Karpas-422 (cell line): ENCODE results near the gene MEIOB. TPM values are rescaled to one million over a fixed set of nuclear protein-coding genes. Genes with fewer than 3 reads are reported as not detected.

Experiments used
- DNase-seq: peaks from one replicate; pipeline ENCODE4 v3.0.0-alpha.2; 2015
- H2AFZ ChIP-seq: fragments of 200-600 bp; sonication (generic); 2 replicates; pipeline ENCODE4 v1.6.1; 2014; ENCODE audit warnings: antibody characterized with exemption, low read length, mixed read lengths
- H3K27ac ChIP-seq: fragments of 200-600 bp; sonication (generic); 2 replicates; pipeline ENCODE4 v1.5.1; 2014; ENCODE audit warnings: mild to moderate bottlenecking, low read length, moderate library complexity
- H3K27me3 ChIP-seq: fragments of 200-600 bp; sonication (generic); 2 replicates; pipeline ENCODE4 v1.6.1; 2014; ENCODE audit warnings: low read length, mixed read lengths
- H3K36me3 ChIP-seq: fragments of 200-600 bp; sonication (generic); 2 replicates; pipeline ENCODE4 v1.6.1; 2014; ENCODE audit warnings: low read length, mixed read lengths; ENCODE audit not compliant: insufficient read depth
- H3K4me1 ChIP-seq: fragments of 200-600 bp; sonication (generic); 2 replicates; pipeline ENCODE4 v1.6.1; 2014; ENCODE audit warnings: mild to moderate bottlenecking, low read length, mixed read lengths
- H3K4me2 ChIP-seq: fragments of 200-600 bp; sonication (generic); 2 replicates; pipeline ENCODE4 v1.6.1; 2014; ENCODE audit warnings: low read length, low read depth, mild to moderate bottlenecking; ENCODE audit not compliant: poor library complexity, severe bottlenecking
- H3K4me3 ChIP-seq: fragments of 200-600 bp; sonication (generic); 2 replicates; pipeline ENCODE4 v1.5.1; 2014; ENCODE audit warnings: mild to moderate bottlenecking, antibody characterized with exemption, low read length, mixed read lengths
- H3K79me2 ChIP-seq: fragments of 200-600 bp; sonication (generic); 2 replicates; pipeline ENCODE4 v1.6.1; 2014; ENCODE audit warnings: mild to moderate bottlenecking, low read length, mixed read lengths
- H3K9ac ChIP-seq: fragments of 200-600 bp; sonication (generic); 2 replicates; pipeline ENCODE4 v1.6.0; 2014; ENCODE audit warnings: low read length
- H3K9me2 ChIP-seq: fragments of 200-600 bp; sonication (generic), shearing (Covaris generic); replicated peaks from 2 replicates; pipeline ENCODE4 v1.6.0; 2014; ENCODE audit warnings: mild to moderate bottlenecking, low read length, moderate library complexity; ENCODE audit not compliant: insufficient read depth
- H3K9me3 ChIP-seq: fragments of 300-700, 200-600 bp; sonication (generic); 2 replicates; pipeline ENCODE4 v1.6.1; 2014; ENCODE audit warnings: low read length, mixed read lengths
- H4K20me1 ChIP-seq: fragments of 200-600 bp; sonication (generic); 2 replicates; pipeline ENCODE4 v1.6.1; 2014; ENCODE audit warnings: mild to moderate bottlenecking, antibody characterized with exemption, low read length, low read depth; ENCODE audit not compliant: insufficient read depth
- total RNA-seq: library from RNA; depleted of rRNA; stranded (reverse); fragments of >200 nt; shearing (Covaris generic); gene quantifications from 2 replicates; pipeline ENCODE4 v1.2.3, GENCODE V29; 2014; ENCODE audit warnings: low replicate concordance

The MEIOB gene
- total RNA-seq, 1 experiment from 2014 or later, result not detected

DNA sequence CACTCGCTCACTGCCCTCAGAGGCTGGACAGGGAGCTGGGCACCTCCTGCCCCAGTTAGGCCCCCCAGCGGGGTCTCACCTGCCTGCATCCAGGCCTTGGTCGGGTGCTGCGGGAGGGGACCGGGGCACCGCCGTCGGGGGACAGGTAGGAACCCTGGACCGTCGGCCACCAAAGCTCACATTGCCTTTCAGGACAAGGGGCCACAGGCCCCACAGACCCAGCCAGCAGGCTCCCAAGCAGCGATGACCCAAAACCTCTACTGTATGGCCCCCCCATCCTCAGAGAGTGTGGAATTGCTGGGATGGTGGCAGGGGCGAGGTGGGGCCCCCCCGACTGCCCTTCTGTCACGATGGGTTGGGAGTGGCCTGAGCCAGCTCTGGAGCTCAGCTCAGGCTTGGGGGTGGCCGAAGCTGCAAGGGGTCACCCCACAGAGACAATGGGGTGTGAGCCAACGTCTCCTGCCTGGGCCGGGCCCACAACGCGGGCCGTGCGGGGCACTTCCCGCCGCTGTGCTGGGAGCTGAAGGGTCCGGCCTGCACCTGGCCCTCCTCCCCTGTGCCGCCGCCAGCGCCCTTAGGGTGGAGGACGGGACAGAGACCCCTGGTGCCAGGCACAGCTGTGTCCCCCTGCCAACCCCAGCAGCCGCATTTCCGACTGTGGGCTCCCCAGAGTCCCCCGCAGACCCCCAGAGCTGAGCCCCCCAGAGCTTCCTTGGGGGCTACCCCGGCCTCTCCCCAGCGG lies 79.0 kb downstream of the MEIOB start:
- Histone ChIP-seq H3K9me3 (no peaks in the 10 kb centered on the region), H3K4me3 (no peak overlapping the region), H3K27ac (no peak overlapping the region), H4K20me1 (no peaks in the 10 kb centered on the region), H3K36me3 (no peaks in the 10 kb centered on the region), H3K9ac (no peak overlapping the region), H3K4me1 (no peaks in the 10 kb centered on the region), H3K79me2 (no peaks in the 10 kb centered on the region), H3K27me3 (no peaks in the 10 kb centered on the region), H2AFZ (no peak overlapping the region), H3K4me2 (no peak overlapping the region), H3K9me2 (no peaks in the 10 kb centered on the region)
- DNase-seq, result no peak

DNA sequence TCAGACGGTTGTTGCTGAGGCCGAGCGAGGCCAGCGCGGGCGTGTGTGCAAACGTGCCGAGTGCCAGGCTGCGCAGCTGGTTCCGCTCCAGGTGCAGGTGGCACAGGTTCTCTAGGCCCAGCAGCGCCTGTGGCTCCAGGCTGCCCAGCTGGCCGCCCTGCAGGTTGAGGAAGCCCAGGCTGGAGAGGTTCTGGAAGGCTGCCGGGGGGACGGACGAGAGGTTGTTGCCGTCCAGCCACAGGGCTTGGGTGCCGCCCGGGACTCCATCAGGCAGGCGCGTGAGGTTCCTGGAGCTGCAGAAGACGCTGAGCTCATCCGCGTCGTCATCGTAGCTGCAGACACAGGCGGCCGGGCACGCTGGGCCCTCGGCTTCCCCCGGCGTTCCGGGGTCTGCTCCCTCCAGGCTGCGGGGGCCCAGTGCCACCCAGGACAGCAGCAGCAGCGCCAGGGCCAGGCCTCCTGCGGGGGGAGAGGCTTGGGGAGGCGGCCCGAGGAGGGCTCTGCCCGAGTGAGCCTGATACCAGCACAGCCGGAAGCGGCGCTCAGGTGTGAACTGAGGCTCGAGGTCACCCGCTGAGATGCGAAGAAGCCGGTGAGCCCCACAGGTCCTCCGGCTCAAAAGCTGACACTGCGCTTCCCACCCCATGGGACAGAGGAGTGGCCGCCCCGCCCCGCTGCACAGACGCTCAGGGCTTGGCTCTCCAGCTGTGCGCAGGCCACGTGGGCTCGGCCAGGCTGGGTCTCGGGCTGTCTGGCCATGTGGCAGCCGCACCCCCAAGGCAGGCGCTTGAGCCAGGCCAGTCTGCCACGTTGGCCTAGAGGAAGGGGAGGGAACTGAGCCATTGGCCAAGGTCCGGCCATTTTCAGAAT lies 79.8 kb downstream of the MEIOB start:
- Histone ChIP-seq H3K9me2 (no peaks in the 10 kb centered on the region), H3K36me3 (no peaks in the 10 kb centered on the region), H3K4me3 (no peak overlapping the region), H3K4me1 (no peaks in the 10 kb centered on the region), H3K4me2 (no peak overlapping the region), H3K9ac (no peak overlapping the region), H2AFZ (no peak overlapping the region), H3K9me3 (no peaks in the 10 kb centered on the region), H3K27me3 (no peaks in the 10 kb centered on the region), H4K20me1 (no peaks in the 10 kb centered on the region), H3K27ac (no peak overlapping the region), H3K79me2 (no peaks in the 10 kb centered on the region)
- DNase-seq, result no peak

DNA sequence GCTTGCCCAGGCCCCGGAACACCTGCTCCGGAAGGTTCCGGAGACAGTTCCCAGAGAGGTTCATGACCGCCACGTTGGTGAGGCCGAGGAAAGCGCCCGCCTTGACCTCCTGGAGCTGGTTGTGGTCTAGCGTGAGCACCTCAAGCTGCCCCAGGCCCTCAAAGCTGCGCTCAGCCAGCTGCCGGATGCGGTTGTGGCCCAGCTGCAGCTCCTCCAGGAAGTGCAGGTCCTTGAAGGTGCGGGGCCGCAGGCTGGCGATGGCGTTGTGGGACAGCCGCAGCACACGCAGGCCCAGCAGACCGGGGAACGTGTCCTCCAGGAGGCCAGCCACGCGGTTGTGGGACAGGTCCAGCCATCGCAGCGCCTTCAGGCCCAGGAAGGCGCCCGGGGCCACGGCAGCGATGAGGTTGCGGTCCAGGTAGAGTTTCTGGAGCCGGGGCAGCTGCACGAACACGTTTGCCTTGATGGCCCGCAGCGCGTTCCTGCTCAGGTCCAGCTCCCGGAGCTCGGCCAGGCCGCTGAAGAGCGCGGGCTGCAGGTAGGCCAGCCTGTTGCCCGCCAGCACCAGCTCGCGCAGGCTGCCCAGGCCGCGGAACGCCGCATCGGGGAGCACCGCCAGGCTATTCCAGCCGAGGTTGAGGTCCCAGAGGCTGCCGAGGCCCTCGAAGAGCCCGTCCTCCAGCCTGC lies 80.6 kb downstream of the MEIOB start:
- H3K9me3 ChIP-seq, result no peaks in the 10 kb centered on the region
- H2AFZ ChIP-seq, result no peak overlapping the region
- H4K20me1 ChIP-seq, result no peaks in the 10 kb centered on the region
- H3K4me2 ChIP-seq, result no peak overlapping the region
- DNase-seq, result no peak
- H3K9ac ChIP-seq, result no peak overlapping the region
- H3K27me3 ChIP-seq, result no peaks in the 10 kb centered on the region
- H3K27ac ChIP-seq, result no peak overlapping the region
- no peaks in the 10 kb centered on the region for H3K9me2 ChIP-seq
- H3K36me3 ChIP-seq, result no peaks in the 10 kb centered on the region
- H3K4me1 ChIP-seq, result no peaks in the 10 kb centered on the region
- H3K4me3 ChIP-seq, result no peak overlapping the region
- H3K79me2 ChIP-seq, result no peaks in the 10 kb centered on the region; the same call in 1 of the 2 replicates

DNA sequence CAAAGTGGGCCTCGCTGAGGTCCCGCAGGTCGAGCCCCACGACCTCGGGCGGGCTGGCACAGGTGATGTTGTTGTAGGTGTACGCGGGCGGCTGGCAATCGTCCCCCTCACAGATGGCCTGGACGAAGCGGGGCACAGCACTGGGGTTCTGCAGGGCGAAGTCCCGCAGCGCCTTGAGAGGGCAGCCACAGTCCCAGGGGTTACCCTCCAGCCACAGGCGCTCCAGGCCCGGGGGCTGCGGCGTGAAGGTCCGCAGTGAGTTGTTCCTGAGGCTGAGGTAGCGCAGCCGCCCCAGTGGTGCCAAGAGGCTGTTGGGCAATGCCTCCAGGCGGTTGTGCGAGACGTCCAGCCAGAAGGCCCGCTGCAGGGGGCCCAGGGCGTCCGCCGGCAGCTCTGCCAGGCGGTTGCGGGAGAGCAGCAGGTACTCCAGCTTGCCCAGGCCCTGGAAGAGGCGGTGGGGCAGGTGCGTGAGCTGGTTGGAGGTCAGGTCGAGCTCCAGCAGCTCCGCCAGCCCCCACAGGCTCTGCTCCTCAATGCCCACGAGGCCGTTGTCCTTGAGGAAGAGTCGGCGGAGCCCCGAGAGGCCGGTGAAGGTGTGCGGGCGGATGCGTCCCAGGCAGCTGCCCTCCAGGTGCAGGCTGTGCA lies 81.2 kb downstream of the MEIOB start:
- H3K27ac ChIP-seq, result no peak overlapping the region
- no peak overlapping the region for H3K4me2 ChIP-seq
- no peaks in the 10 kb centered on the region for H3K36me3 ChIP-seq
- H3K9me3 ChIP-seq, result no peaks in the 10 kb centered on the region
- H3K4me1 ChIP-seq, result no peaks in the 10 kb centered on the region
- no peaks in the 10 kb centered on the region for H3K9me2 ChIP-seq
- H4K20me1 ChIP-seq, result peaks cover under 1% of the 10 kb centered on the region; the same call in 1 of the 2 replicates
- no peak overlapping the region for H2AFZ ChIP-seq
- no peaks in the 10 kb centered on the region for H3K27me3 ChIP-seq
- H3K4me3 ChIP-seq, result no peak overlapping the region
- peaks cover 5% of the 10 kb centered on the region for H3K79me2 ChIP-seq
- no peak for DNase-seq
- no peak overlapping the region for H3K9ac ChIP-seq

DNA sequence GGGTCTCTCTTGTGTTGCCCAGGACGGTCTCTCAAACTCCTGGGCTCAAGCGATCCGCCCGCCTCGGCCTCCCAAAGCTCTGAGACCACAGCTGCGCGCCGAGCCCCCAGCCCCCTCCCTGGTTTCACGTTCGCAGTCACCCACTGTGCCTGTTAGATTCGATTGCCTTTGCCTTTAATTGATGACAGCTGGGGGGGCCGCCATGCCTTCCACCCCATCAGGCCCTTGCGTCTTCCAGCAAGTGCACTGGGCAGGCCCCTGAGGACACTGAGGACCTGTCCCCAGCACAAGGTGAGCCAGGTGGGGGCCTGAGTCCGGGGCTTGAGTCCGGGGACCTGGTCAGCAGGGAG lies 81.7 kb downstream of the MEIOB start:
- H3K9me3 ChIP-seq, result no peaks in the 10 kb centered on the region
- H3K9me2 ChIP-seq, result no peaks in the 10 kb centered on the region
- H3K27ac ChIP-seq, result no peak overlapping the region
- H4K20me1 ChIP-seq, result peaks cover 6% of the 10 kb centered on the region
- H2AFZ ChIP-seq, result no peak overlapping the region
- no peaks in the 10 kb centered on the region for H3K4me1 ChIP-seq
- no peaks in the 10 kb centered on the region for H3K36me3 ChIP-seq
- no peak overlapping the region for H3K4me2 ChIP-seq
- no peak for DNase-seq
- H3K79me2 ChIP-seq, result peaks cover 10% of the 10 kb centered on the region
- no peaks in the 10 kb centered on the region for H3K27me3 ChIP-seq
- H3K4me3 ChIP-seq, result no peak overlapping the region
- no peak overlapping the region for H3K9ac ChIP-seq

DNA sequence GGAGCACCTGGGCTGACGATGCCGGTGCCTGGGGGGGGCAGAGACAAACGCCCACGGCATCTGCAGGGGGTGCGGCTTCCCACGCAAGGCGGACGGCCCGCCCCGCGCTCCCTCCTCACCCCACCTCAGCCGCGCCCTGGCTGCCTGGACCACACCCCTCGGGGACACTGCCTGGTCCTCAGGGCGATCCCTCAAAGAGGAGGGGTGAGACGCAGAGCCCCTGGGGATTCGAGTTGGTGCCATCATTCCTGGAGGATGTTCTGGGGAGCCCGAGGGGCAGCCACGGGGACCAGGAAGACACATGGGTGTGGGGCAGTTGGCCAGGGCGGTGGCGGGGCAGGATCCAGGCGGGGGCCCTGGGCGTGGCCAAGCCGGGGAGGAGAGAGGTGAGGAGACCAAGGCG lies 82.3 kb downstream of the MEIOB start:
- Histone ChIP-seq H3K36me3 (no peaks in the 10 kb centered on the region), H3K9ac (no peak overlapping the region), H3K4me2 (no peak overlapping the region)

DNA sequence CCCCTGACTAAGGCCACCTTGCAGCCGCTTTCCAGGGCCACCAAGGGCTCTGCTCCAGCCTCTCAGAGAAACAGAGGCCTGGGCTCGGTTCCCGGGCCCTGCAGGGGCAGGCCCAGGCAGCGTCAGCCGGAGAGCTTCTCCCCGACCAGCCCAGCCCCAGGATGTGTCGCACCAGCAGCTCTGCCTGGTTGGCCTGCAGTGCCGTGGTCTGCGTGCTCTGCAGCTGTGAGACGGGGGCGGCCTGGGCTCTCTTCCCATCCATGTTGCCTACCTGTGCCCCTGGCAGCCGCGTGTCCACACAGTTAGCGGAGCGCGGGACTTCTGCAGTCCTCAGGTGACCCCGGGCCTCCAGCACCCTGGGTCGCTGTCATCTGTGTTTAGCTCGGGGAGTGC lies 83.3 kb downstream of the MEIOB start:
- H3K36me3 ChIP-seq, result no peaks in the 10 kb centered on the region
- no peak overlapping the region for H3K9ac ChIP-seq
- H3K4me2 ChIP-seq, result no peak overlapping the region
- H3K27ac ChIP-seq, result no peak overlapping the region
- no peaks in the 10 kb centered on the region for H3K9me3 ChIP-seq
- DNase-seq, result no peak
- no peaks in the 10 kb centered on the region for H3K9me2 ChIP-seq
- peaks cover 7% of the 10 kb centered on the region for H3K4me1 ChIP-seq
- H4K20me1 ChIP-seq, result peaks cover 15% of the 10 kb centered on the region
- peaks cover 25% of the 10 kb centered on the region for H3K79me2 ChIP-seq
- H2AFZ ChIP-seq, result no peak overlapping the region
- no peaks in the 10 kb centered on the region for H3K27me3 ChIP-seq
- no peak overlapping the region for H3K4me3 ChIP-seq

More for the DNA sequence above, 82.3 kb downstream of the MEIOB start:
- Histone ChIP-seq H3K4me3 (no peak overlapping the region), H3K9me3 (no peaks in the 10 kb centered on the region), H4K20me1 (peaks cover 10% of the 10 kb centered on the region), H3K27me3 (no peaks in the 10 kb centered on the region), H3K27ac (no peak overlapping the region), H2AFZ (no peak overlapping the region), H3K79me2 (peaks cover 16% of the 10 kb centered on the region), H3K9me2 (no peaks in the 10 kb centered on the region), H3K4me1 (no peaks in the 10 kb centered on the region)
- no peak for DNase-seq
